Astrocyte of the cerebellum (primary cell): Measurements from ENCODE around the gene TFDP2.
A peak's percentile ranks its signal among the peaks of the same experiment; 100 is the strongest.
"Not testable (repeated sequence)": the region's sequence is repeated elsewhere in the genome, so short reads cannot be mapped to it uniquely, and the experiment has no call there.

Source experiments
- DNase-seq: peaks from one replicate; pipeline ENCODE4 v3.0.0-alpha.2; 2011; ENCODE audit warnings: low read depth
- H3K4me3 ChIP-seq: 2 replicates; pipeline ENCODE4 v1.5.1; 2011; ENCODE audit warnings: mild to moderate bottlenecking, low read depth, low read length, moderate library complexity
- in situ Hi-C: cut with HindIII; loops from 2 replicates; pipeline ENCODE4 v1.10.0; 2017; ENCODE audit warnings: low sequenced_read_pairs
- TF ChIP-seq, protein P1 (sequence below): IDR thresholded peaks from 2 replicates; pipeline ENCODE4 v1.5.1; 2012; ENCODE audit warnings: low read length, low read depth, moderate library complexity, mild to moderate bottlenecking; ENCODE audit errors: missing control alignments

The TFDP2 gene

DNA sequence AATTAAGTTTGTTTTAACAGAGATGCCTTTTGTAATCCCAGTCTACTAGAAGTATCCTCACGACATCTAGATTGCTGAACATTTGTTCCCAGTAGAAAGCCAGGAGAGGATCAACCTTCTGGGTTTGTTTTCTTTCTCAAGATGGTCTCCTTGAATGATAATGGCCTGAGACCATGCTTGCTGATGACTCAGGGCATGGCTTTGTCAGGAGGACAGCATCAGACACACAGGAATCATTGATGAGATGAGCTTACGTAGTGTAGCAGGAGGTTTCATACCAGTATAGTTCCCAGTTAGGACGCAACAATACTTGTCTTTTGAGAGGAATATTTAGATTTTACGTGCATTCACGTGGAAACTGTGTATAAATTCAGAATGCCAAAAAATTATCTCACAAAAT lies 234.3 kb downstream of the TFDP2 start:
- H3K4me3 ChIP-seq, result no peak overlapping the region
- TF ChIP-seq, protein P1, sequence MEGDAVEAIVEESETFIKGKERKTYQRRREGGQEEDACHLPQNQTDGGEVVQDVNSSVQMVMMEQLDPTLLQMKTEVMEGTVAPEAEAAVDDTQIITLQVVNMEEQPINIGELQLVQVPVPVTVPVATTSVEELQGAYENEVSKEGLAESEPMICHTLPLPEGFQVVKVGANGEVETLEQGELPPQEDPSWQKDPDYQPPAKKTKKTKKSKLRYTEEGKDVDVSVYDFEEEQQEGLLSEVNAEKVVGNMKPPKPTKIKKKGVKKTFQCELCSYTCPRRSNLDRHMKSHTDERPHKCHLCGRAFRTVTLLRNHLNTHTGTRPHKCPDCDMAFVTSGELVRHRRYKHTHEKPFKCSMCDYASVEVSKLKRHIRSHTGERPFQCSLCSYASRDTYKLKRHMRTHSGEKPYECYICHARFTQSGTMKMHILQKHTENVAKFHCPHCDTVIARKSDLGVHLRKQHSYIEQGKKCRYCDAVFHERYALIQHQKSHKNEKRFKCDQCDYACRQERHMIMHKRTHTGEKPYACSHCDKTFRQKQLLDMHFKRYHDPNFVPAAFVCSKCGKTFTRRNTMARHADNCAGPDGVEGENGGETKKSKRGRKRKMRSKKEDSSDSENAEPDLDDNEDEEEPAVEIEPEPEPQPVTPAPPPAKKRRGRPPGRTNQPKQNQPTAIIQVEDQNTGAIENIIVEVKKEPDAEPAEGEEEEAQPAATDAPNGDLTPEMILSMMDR, result no peak
- in situ Hi-C loops, result no loop called here
- DNase-seq, result no peak

DNA sequence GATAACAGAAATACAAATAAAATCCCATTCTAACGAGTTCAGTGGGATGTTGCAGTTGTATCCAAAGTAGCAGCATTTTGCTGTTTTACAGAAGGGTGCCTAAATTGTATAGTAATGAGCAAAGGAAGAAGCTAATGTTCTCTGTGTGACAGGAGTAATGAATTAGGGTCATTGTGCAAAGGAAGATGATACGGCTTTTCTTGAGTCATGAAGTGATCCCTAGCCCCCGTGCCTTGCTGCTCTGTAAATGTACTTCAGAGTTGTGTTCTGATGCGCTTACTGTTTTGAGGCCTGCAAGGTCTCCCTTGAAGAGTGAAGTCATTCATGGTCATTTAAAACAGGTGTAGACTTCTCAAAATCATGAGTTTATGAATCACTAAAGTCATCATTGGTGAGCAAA lies 235.0 kb downstream of the TFDP2 start:
- no peak for DNase-seq
- in situ Hi-C loops, result no loop called here
- TF ChIP-seq, protein P1, result no peak
- H3K4me3 ChIP-seq, result no peak overlapping the region

DNA sequence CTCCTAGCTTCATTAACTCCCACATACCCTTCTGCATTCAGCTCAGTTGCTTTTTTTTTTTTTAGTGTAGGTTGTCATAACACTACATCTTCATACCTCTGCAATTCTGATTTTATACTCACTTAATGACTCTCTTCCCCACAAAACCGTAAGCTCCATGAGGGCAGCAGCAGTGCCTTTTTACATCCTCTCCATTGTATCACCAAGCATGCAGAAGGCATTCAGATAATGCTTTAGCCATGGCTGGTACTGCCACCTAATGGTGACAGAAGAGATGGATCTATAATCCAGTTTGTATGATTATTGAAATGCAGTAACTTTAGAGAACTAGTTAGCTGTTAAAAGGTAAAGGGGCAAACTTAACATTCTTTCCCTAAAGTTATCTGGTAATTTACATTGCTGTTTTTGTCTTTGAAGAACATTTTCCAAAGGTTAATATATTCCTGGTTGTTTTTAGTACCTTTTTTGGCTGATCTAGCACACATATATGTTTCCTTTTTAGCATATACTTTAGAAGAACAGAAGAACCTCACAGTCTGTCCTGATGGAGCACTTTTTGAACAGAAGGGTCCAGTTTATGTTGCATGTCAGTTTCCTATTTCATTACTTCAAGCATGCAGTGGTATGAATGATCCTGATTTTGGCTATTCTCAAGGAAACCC lies 236.1 kb downstream of the TFDP2 start:
- H3K4me3 ChIP-seq, result no peak overlapping the region
- TF ChIP-seq, protein P1, result peak; percentile 66
- in situ Hi-C loops, result no loop called here
- DNase-seq, result peak; percentile 33

DNA sequence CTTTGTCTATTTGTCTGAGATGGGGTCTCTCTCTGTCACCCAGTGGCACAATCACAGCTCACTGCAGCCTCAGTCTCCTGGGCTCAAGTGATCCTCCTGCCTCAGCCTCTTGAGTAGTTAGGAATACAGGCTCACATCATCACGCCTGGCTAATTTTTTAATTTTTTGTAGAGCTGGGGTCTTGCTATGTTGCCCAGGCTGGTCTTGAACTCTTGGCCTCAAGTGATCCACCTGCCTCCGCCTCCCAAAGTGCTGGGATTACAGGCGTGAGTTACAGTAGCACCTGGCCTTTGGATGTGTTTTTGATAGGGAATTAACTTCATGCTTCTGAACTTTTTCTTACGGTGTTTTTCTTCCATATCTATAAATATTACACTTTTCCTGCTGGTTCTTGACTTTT lies 239.4 kb downstream of the TFDP2 start:
- DNase-seq, H3K4me3 ChIP-seq, in situ Hi-C loops: not testable (repeated sequence)

DNA sequence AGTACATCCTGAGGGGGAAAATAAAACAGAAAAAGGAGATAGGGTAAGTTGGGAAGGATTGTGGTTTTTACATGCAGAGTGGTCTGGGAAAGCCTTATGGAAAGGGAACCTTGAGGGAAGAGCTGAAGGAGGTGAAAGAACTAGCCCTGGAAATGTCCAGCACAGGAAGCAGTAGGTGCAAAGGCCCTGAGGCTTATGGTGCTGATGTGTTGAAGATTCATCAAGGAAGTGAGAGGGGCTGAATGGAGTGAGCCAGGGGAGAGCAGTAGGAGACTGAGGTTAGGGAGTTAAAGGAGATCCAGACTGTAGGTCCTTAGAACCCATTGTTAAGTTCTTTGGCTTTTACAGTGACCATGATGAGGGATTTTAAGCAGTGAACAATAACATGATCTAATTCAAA lies 239.9 kb downstream of the TFDP2 start:
- in situ Hi-C loops, result no loop called here
- H3K4me3 ChIP-seq, result no peak overlapping the region
- TF ChIP-seq, protein P1, result no peak
- DNase-seq, result no peak

DNA sequence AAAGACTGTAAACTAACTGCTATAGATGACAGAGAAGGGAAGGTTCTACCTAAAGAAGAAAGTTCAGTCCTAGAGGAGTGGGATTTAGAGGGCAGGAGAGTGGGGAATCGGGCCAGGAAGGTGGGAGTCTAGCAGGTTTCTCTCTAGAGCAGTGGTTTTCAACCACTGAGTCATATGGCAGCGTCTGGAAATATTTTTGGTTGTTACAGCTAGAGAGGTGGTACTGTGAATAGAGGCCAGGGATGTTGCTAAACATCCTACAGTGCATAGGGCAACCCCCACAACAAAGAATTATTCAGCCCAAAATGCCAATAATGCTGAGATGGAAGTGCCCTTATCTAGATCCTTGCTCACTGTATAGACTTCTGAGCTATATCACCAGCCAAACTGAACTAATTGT lies 244.2 kb downstream of the TFDP2 start:
- TF ChIP-seq, protein P1, result no peak
- in situ Hi-C loops, result no loop called here
- no peak overlapping the region for H3K4me3 ChIP-seq
- no peak for DNase-seq

DNA sequence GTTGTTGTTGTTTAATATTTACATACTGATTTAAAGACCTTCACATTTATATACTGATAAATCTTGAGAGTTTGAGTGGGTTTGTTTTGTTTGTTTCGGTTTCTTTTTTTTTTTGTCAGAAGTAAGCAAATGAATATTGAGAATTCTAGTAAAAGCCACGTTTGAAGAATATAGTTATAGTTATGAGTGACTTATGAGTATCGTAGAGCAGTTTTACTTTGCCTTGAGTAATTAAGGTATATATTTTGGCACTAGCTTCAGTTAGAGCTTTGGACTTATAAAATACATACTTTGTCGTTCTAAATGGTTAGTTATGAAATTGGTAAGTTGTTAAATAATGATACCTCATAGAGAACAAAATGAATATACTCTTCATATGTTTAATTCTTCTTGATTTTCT lies 245.1 kb downstream of the TFDP2 start:
- in situ Hi-C loops, result no loop called here
- DNase-seq, result no peak
- H3K4me3 ChIP-seq, result no peak overlapping the region
- TF ChIP-seq, protein P1, result no peak
